Suppressor macrophage treated with lipopolysaccharide for 4 hours (primary cell): ENCODE data around the gene LPGAT1.

ENCODE experiments used
- DNase-seq: peaks from one replicate; pipeline ENCODE4 v3.0.0-alpha.2; 2020

The LPGAT1 gene

GRCh38 chr1:211827051-211827450, 3.5 kb downstream of the LPGAT1 start:
- no peak for DNase-seq

GRCh38 chr1:211825980-211826379, 4.6 kb downstream of the LPGAT1 start:
- DNase-seq = no peak

DNA sequence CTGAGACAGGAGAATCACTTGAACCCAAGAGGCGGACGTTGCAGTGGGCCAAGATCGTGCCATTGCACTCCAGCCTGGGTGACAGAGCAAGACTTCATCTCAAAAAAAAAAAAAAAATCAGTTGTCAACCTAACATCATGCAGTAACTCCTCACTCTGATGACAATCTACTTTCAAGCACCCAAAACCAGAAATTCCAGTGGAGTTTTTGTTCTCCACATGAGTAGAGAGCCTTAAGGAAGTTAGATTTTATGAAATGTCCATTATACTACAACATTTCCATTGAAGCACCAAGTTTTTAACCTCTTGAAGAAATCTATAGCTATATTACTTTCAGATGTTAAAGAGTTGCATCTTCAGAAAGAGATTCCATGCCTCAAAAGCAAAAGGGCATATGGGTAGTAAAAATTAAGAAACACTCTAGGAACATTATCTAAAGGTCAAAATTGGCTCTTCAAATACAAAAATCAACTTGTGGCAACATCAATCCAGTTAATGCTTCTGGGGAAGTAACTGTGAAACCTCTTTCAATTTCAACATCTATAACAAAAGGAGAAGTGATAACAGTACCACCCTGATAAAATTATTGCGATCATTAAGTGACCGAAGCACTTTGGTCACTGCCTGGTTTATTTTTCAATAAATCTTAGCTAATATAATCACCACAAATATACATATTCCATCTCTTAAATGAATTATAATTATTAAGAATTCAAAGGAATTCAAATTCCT, 7.7 kb downstream of the LPGAT1 start:
- DNase-seq = peak; percentile 73

DNA sequence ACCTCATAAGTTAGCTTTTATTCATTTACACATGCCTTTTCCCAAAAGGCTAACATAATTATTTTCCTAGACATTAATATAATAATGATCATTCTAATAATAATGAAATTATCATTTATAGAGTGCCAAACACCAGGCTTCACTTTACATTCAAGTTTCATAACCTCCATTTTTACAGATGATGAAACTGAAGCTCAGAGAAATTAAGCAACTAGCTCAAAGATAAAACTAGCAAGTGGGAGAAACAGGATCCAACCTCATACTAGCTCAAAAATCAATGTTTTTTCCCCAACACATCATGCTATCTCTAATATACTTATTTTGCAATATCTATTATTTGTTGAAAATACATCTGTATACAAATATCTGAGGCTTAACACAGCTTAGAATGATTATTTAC, 14.0 kb downstream of the LPGAT1 start:
- peak; percentile 35 for DNase-seq

DNA sequence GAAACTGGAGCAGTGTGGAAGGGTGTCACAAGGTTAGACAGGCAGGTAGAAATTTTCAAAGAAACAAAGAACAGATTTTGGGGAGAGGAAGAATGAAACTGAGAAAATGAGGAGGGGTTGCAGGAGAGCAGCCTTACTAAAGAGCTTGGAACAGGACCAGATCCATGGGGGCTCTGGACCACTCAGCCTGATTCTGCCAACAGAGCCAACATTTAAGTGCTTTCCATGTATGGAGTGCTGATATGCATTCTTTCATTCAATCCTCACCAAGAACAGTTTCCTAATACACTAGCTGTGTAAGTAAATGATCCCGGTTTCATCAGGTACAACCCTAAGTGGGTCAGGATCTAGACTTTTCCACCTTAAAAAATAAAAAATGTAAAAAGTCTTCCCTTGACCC, 16.2 kb downstream of the LPGAT1 start:
- DNase-seq = no peak

GRCh38 chr1:211813590-211813989, 17.0 kb downstream of the LPGAT1 start:
- DNase-seq = no peak

DNA sequence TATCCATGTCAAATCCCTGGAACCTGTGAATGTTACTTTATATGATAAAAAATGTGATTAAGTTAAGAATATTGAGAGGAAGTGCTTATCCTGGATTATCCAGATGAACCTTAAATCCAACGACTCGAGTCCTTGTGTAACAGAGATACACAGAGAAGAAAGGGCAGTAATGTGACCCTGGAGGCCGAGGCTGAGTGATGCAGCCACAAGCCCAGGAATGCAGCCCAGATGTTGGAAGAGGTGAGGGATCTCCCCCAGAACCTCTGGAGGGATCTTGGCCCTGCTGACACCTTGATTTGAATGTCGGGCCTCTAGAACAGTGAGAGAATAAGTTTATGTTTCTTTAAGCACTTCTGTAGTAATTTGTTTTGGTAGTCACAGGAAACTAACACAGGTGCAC, 18.0 kb downstream of the LPGAT1 start:
- DNase-seq = no peak

GRCh38 chr1:211811848-211812247, 18.7 kb downstream of the LPGAT1 start:
- DNase-seq = no peak

GRCh38 chr1:211811126-211811525, 19.4 kb downstream of the LPGAT1 start:
- no peak for DNase-seq

DNA sequence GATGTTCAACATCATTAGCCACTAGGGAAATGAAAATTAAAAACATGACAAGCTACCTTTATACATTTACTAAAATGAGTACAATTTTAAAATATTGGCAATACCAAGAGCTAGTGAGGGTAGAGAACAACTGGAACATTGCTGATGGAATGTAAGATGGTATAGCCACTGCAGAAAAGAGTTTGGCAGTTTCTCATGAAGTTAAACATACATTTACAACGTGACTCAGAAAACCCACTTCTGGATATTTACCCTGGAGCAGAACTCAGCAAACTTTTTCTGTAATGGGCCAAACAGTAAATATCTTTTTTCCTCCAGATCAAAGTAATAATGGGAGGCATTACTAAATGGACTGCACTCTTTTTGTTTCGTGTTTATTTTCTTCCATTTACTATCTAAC, 22.1 kb downstream of the LPGAT1 start:
- no peak for DNase-seq

DNA sequence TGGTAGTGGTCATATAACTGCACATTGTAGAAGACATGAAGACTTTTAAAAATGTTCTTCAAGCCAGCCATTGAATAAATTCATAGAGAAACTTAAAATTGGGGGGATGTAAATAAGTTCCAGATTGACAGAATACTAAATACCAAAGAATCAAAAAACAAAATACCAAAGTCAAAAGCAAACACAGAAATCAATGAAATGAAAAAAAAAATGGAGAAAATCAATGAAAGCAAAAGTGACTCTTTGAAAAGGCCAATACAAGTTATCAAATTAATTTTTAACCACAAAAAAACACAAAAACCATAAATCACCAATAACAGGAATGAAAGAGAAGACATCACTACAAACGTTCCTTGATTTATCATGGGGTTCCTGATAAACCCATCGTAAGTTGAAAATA, 25.6 kb downstream of the LPGAT1 start:
- DNase-seq = no peak

DNA sequence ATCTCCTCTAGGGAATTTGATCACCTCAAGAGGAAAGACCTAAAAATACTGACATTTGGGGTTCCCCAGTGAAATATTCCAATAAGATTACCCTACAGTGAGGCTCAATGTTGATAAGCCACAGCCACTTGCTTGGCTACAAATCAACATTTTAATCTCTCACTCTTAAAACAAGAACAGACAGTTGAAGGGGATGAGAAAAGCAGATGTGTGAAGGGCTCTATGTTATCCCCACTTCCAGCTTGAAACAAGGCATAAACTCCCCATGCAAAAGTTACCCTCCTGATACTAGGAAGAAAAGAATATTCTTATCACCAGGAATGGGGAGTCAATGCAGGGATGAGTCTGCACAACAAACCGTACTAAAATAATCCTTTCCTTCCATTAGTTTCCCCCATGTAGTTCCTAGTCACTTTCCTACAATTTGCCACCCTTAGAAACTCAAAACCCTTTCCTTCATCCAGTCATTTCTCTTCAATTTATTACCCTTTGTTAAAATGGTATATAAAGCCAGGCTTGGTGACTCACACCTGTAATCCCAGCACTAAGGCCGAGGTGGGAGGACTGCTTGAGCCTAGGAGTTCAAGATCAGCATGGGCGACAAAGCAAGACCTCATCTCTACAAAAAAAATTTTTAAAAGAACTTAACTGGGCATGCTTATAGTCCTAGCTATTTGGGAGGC, 29.5 kb downstream of the LPGAT1 start:
- DNase-seq = no peak

DNA sequence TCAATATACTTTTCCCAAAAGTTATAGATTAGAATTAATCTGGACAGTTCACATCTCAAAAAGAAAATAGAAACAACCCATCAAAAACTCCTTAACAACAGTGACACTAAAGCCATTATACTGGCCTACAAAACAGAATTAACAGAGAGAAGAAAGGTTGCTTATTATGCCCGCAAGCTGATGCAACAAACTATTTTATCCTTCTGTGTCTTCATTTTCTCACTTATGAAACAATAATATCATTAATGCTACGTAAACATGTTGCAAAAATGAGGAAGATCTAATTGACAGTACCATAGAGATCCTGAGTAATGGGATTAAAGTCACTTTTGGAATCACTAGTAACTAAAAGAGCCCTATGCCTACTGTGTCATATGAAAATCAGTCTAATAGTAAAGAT, 32.6 kb downstream of the LPGAT1 start:
- no peak for DNase-seq

- no peak for DNase-seq
These were observed 38.6 kb downstream of the LPGAT1 start for GRCh38 chr1:211791979-211792378.

DNA sequence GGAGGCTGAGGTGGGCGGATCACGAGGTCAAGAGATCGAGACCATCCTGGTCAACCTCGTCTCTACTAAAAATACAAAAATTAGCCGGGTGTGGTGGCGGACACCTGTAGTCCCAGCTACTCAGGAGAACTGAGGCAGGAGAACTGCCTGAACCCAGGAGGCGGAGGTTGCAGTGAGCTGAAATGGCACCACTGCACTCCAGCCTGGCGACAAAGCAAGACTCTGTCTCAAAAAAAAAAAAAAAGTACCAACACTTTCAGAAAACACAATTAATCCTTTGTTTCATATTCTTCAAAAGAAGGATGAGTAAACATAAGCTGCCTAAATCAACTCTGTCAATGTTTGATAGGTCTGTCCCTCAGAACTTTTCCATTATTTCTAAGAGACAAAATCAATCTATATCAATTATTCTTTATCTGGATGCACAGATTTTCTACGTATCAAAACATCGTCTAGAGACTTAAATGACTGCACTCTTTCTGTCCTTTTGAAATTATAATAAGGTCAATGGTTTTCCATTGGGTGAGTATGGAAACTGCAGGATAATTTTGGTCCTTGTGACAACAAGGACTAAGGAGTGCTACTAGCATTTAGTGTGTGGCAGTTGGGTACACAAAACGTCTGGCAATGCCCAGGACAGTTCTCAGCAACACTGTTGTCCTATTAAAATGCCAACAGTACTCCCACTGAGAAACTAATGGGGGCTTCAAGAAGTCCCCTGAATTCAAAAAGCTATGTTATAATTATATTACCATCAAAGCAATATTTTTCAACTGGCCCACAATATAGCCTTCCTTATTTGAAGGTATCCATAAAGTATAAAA, 40.7 kb downstream of the LPGAT1 start:
- no peak for DNase-seq

DNA sequence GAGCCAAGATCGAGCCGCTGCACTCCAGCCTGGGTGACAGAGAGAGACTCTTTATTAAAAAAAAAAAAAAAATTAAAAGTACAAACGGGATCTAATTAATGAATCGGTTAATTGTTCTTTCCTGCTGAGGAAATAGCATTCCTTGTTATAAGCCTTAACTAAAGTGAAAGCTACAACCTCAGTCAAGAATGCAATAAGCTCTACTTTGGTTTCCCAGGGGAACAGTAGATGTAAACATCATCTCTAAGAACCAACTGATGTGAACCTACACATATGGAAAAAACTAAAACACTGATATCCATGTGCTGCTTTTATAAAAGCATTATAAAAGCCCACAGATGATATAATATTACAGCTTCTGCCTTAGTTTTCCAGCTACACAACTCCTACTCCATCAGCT, 41.9 kb downstream of the LPGAT1 start:
- no peak for DNase-seq

GRCh38 chr1:211783897-211784296, 46.7 kb downstream of the LPGAT1 start:
- DNase-seq = no peak

GRCh38 chr1:211783266-211783665, 47.3 kb downstream of the LPGAT1 start:
- no peak for DNase-seq

DNA sequence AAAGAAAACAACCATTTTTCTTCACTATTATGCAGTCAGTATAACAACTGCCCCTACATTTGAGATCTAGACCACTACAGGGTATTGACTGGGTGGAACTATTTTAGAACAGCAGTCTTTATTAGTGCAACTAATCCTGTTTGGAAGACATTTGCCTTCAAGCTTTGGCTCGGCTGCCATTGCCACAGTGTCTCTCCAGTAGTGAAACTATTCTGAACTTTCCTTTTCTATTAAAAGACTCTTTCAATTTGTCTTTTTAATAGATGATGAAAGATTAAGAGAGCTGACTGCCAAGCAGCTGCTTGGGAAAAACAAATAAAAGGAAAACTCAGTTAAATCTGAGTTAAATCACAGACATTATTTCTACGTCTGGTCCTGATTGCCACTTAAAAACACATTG, 49.3 kb downstream of the LPGAT1 start:
- no peak for DNase-seq

DNA sequence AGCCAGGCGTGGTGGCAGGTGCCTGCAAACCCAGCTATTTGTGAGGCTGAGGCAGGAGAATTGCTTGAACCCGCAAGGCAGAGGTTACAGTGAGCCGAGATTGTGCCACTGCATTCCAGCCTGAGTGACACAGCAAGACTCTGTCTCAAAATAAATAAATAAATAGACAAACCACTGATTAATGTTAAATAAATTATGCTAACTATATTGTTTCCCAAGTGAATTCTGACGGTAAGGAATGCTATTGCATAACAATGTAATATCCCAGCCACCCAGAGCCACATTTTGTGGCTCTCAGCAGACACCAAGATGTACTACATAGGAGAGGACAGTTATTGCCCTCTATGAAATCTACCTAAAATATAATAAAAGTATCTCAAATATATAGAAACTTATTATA, 55.4 kb downstream of the LPGAT1 start:
- no peak for DNase-seq

DNA sequence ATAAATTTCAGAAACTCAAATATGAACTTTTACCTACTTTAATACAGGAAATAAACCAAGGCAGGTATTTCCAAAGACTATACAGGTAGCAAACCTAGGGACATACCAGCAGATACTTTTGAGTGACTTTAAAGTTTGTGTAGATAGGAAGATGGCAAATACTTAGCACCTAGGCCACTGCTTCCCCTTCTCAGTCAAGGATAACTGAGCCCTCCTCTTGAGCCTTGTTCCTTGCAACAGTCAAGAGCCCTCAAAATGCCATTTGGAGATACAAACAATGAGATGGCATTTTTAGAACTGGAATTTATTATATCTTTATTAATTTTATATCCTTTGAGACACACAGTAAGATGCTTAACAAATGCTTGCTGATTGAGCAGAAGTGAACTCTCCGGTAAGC, 65.9 kb downstream of the LPGAT1 start:
- DNase-seq = no peak

GRCh38 chr1:211762206-211762605, 68.4 kb downstream of the LPGAT1 start:
- no peak for DNase-seq

GRCh38 chr1:211761400-211761799, 69.2 kb downstream of the LPGAT1 start:
- DNase-seq = peak; percentile 78

DNA sequence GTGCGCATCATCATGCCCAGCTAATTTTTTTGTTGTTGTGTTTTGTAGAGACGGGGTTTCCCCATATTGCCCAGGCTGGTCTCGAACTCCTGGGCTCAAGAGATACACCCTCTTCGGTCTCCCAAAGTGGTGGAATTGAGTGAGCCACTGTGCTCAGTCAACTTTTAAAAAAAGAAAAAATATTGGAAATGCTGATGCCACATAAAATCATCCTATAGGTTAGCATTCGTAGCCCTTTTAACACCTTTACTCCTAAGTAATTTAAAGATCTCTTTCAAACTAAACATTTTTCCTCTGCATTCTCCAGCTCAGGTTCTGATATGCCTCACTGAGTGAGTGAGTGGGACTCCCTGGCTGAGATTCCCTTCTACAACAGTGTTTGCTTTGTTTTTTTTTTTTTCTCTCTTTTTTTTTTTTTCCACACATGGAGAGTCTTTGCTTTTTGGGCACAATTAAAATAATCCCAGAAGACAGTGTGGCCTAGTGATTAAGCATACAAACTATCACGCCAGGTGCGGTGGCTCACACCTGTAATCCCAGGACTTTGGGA, 74.0 kb downstream of the LPGAT1 start:
- DNase-seq = no peak
